PC-3 (cell line): Measurements from ENCODE around the gene ZNF117. TPM values are rescaled to one million over a fixed set of nuclear protein-coding genes. Genes with fewer than 3 reads are reported as not detected.

Experiments
- ATAC-seq: fragments of 200-7000 bp; cut with Tn5 transposase; 2 replicates; pipeline ENCODE4 v1.9.1; 2020; ENCODE audit warnings: mild to moderate bottlenecking, moderate library complexity
- BruUV-seq: library from RNA; stranded (reverse); fragments of 400-500 nt; replicated peaks from 2 replicates; lab custom pipeline; 2021; lab: Mats Ljungman, UMichigan
- CTCF ChIA-PET: fragments of 300-600 bp; sonication (Branson Sonifier 250); formaldehyde crosslinking; loops from one replicate; lab custom pipeline; 2022; ENCODE audit warnings: antibody characterized with exemption; lab: Charles Lee
- POLR2A ChIA-PET: fragments of 300-600 bp; sonication (Branson Sonifier 250); formaldehyde crosslinking; loops from one replicate; lab custom pipeline; 2022; ENCODE audit warnings: antibody characterized with exemption; ENCODE audit not compliant: unreplicated experiment; lab: Charles Lee
- DNase-seq: peaks from one replicate; pipeline ENCODE4 v3.0.0-alpha.2; 2015
- H2AFZ ChIP-seq: fragments of 300-600 bp; sonication (generic); 2 replicates; pipeline ENCODE4 v1.6.0; 2016; ENCODE audit warnings: antibody characterized with exemption, low read length
- H3F3A ChIP-seq: fragments of 300-600 bp; sonication (generic); one replicate; pipeline ENCODE4 v1.6.0; 2017; ENCODE audit warnings: antibody characterized with exemption, low read length, control low read depth, mild to moderate bottlenecking; ENCODE audit not compliant: unreplicated experiment
- H3K27ac ChIP-seq: fragments of 300-600 bp; sonication (generic); 2 replicates; pipeline ENCODE4 v1.5.1; 2016; ENCODE audit warnings: mild to moderate bottlenecking, low read length
- H3K27me3 ChIP-seq: fragments of 300-600 bp; sonication (generic); 2 replicates; pipeline ENCODE4 v1.6.1; 2016; ENCODE audit warnings: low read length, mixed read lengths
- H3K36me3 ChIP-seq: fragments of 300-600 bp; sonication (generic); 2 replicates; pipeline ENCODE4 v1.6.1; 2016; ENCODE audit warnings: low read depth, mixed run types, low read length, mixed read lengths
- H3K4me1 ChIP-seq: fragments of 300-600 bp; sonication (generic); 2 replicates; pipeline ENCODE4 v1.5.1; 2016; ENCODE audit warnings: low read length; ENCODE audit not compliant: insufficient read depth
- H3K4me2 ChIP-seq: fragments of 300-600 bp; sonication (generic); 2 replicates; pipeline ENCODE4 v1.6.0; 2016; ENCODE audit warnings: low read length
- H3K4me3 ChIP-seq: fragments of 300-600 bp; sonication (generic); 2 replicates; pipeline ENCODE4 v1.5.1; 2016; ENCODE audit warnings: mild to moderate bottlenecking, low read length, mixed read lengths
- H3K79me2 ChIP-seq: fragments of 300-600 bp; sonication (generic); 2 replicates; pipeline ENCODE4 v1.6.1; 2017; ENCODE audit warnings: low read length, mixed read lengths
- H3K9ac ChIP-seq: fragments of 300-600 bp; sonication (generic); 2 replicates; pipeline ENCODE4 v1.6.0; 2016; ENCODE audit warnings: mild to moderate bottlenecking, low read length
- H3K9me2 ChIP-seq: fragments of 300-600 bp; sonication (generic); replicated peaks from 2 replicates; pipeline ENCODE4 v1.6.1; 2016; ENCODE audit warnings: mixed run types, low read length, mixed read lengths
- H3K9me3 ChIP-seq: fragments of 300-600 bp; sonication (generic); 2 replicates; pipeline ENCODE4 v1.6.1; 2016; ENCODE audit warnings: low read length, mixed read lengths
- H4K20me1 ChIP-seq: fragments of 300-600 bp; sonication (generic); 2 replicates; pipeline ENCODE4 v1.6.1; 2016; ENCODE audit warnings: low read length, mixed read lengths
- CTCF ChIP-seq: fragments of 300-600 bp; sonication (generic); conservative IDR thresholded peaks from 2 replicates; pipeline ENCODE4 v1.5.1; 2017; ENCODE audit warnings: antibody characterized with exemption, low read depth, mild to moderate bottlenecking, low read length
- EZH2 ChIP-seq: fragments of 300-600 bp; sonication (generic); IDR thresholded peaks from one replicate; pipeline ENCODE4 v1.6.1; 2017; ENCODE audit warnings: antibody characterized with exemption, mild to moderate bottlenecking, low read length; ENCODE audit not compliant: unreplicated experiment
- EZH2phosphoT487 ChIP-seq: fragments of 300-600 bp; sonication (generic); IDR thresholded peaks from 2 replicates; pipeline ENCODE4 v1.6.1; 2018; ENCODE audit warnings: mild to moderate bottlenecking, antibody characterized with exemption, low read length, borderline replicate concordance
- intact Hi-C: fragments of 100-400 bp; cut with micrococcal nuclease; formaldehyde crosslinking; loops from 2 replicates; pipeline ENCODE4 v1.9.0; 2023
- total RNA-seq: library from RNA; depleted of rRNA; stranded (reverse); fragments of >200 nt; gene quantifications from 2 replicates; pipeline ENCODE4 v1.2.3, GENCODE V29; 2014

Gene ZNF117
- total RNA-seq, 1 experiment from 2014 or later, result 1.9 TPM

DNA sequence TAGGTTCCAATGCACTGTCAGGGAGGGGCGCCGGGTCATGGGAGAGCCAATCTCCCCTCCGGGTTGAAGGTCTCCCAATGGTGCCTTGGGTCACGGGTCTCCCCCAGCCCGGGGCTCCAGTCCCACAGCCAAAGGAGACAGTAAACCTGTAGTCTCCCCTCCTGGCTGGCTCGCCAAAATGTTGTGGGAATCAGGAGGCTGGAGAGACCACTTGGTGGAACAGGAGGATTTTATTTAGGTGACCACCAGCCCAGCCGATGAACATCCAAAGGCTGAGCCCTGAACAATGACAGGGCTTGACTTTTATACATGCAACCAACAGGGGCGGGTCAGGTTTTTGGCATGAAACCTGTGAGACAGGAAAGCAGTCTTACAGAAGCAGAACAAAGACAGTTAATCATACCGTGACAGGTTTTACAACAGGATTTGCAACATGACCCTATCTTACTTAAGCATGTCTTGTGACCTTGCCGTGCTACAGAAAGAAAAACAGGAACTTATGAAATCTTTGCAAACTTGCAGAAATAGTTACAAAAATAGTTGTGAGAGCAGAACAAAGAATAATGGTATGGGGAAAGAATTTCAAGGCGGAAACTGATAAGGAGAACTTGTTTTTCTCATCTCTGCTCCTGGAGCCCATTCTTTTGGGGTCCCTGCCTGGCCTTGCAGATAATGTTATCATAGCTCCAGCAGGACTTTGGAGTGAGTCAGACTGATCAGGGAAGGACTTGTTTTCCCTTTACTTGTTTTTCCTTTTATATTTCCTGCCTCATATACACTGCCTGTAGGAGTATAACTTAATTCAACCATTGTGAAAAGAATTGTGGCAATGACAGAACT is 8.5 kb upstream of the ZNF117 start:
- ChIA-PET POLR2A (no interaction called here), CTCF (no interaction called here)
- peaks cover 37% of the 10 kb centered on the region for H3K79me2 ChIP-seq
- H3K4me2 ChIP-seq, result no peak overlapping the region
- H4K20me1 ChIP-seq, result no peaks in the 10 kb centered on the region
- H3K9me3 ChIP-seq, result peaks cover 5% of the 10 kb centered on the region; the same call in 1 of the 2 replicates
- H3K27me3 ChIP-seq, result no peaks in the 10 kb centered on the region
- ATAC-seq (peak; percentile 32), DNase-seq (peak; percentile 74)
- H3K4me1 ChIP-seq, result peaks cover 26% of the 10 kb centered on the region
- H3K4me3 ChIP-seq, result peak overlapping the region; percentile 12; the same call in 1 of the 2 replicates
- H3K9ac ChIP-seq, result peak overlapping the region; percentile 40; the same call in 1 of the 2 replicates
- no peaks in the 10 kb centered on the region for H3F3A ChIP-seq
- H3K27ac ChIP-seq, result peak overlapping the region; percentile 87
- H3K36me3 ChIP-seq, result peaks cover 56% of the 10 kb centered on the region
- no peak overlapping the region for H2AFZ ChIP-seq
- BruUV-seq, result no TSS peak
- no peaks in the 10 kb centered on the region for H3K9me2 ChIP-seq
- TF ChIP-seq EZH2, result no peak
- no peak for TF ChIP-seq CTCF
- TF ChIP-seq EZH2phosphoT487, result no peak
- intact Hi-C loops, result no loop called here

GRCh38 chr7:64998865-64999164 is 8.0 kb upstream of the ZNF117 start:
- Histone ChIP-seq H3K27ac (peak overlapping the region; percentile 87), H3K27me3 (no peaks in the 10 kb centered on the region), H4K20me1 (no peaks in the 10 kb centered on the region), H3K9me3 (peaks cover 7% of the 10 kb centered on the region; the same call in 1 of the 2 replicates), H3K36me3 (peaks cover 51% of the 10 kb centered on the region), H3K4me2 (peak overlapping the region; percentile 23; the same call in 1 of the 2 replicates), H2AFZ (no peak overlapping the region), H3K9ac (peak overlapping the region; percentile 40; the same call in 1 of the 2 replicates), H3F3A (no peaks in the 10 kb centered on the region), H3K79me2 (peaks cover 32% of the 10 kb centered on the region), H3K4me3 (peak overlapping the region; percentile 12; the same call in 1 of the 2 replicates), H3K9me2 (no peaks in the 10 kb centered on the region), H3K4me1 (peaks cover 26% of the 10 kb centered on the region)
- BruUV-seq, result TSS peak; percentile 24
- CTCF ChIA-PET, result no interaction called here
- TF ChIP-seq CTCF (no peak), EZH2phosphoT487 (no peak), EZH2 (no peak)
- POLR2A ChIA-PET, result no interaction called here
- ATAC-seq (no peak), DNase-seq (no peak)
- intact Hi-C loops, result no loop called here

DNA sequence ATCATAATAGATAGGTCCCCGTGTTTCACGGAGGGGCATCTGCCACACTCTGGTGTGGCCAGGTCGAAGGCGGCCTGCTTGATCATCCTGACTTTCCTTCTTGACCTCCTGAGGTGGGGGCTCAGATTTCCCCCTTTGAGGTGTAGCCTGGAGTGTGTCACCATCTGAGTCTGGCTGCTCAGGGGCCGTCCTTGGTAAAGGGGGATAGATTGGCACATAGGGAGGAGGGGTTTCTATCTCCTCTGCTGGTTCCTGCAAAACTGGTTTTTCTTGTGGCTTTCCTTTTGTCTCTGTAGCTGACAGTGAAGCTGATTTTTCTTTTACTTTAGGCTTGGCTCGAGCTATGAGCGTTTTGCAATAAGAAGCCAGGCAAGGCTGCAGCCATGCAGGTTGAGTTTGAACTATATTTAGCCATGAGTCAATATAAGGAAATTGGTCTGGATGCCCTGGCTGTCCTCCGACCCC is 7.1 kb upstream of the ZNF117 start:
- Histone ChIP-seq H3K4me2 (peak overlapping the region; percentile 30; the same call in 1 of the 2 replicates), H3K36me3 (peaks cover 43% of the 10 kb centered on the region), H3K4me1 (peaks cover 26% of the 10 kb centered on the region), H3K27ac (peak overlapping the region; percentile 87), H3K9ac (no peak overlapping the region), H3K27me3 (no peaks in the 10 kb centered on the region), H3K79me2 (peaks cover 23% of the 10 kb centered on the region), H4K20me1 (no peaks in the 10 kb centered on the region), H2AFZ (no peak overlapping the region), H3K9me3 (peaks cover 7% of the 10 kb centered on the region; the same call in 1 of the 2 replicates), H3K4me3 (no peak overlapping the region), H3K9me2 (no peaks in the 10 kb centered on the region), H3F3A (no peaks in the 10 kb centered on the region)
- ChIA-PET CTCF (no interaction called here), POLR2A (no interaction called here)
- TF ChIP-seq CTCF, result no peak
- TF ChIP-seq EZH2, result no peak
- no peak for TF ChIP-seq EZH2phosphoT487
- intact Hi-C loops, result no loop called here
- ATAC-seq (peak; percentile 70), DNase-seq (peak; percentile 90)
- no TSS peak for BruUV-seq
